ENCODE measurements around the gene OVAAL.

The OVAAL gene

DNA sequence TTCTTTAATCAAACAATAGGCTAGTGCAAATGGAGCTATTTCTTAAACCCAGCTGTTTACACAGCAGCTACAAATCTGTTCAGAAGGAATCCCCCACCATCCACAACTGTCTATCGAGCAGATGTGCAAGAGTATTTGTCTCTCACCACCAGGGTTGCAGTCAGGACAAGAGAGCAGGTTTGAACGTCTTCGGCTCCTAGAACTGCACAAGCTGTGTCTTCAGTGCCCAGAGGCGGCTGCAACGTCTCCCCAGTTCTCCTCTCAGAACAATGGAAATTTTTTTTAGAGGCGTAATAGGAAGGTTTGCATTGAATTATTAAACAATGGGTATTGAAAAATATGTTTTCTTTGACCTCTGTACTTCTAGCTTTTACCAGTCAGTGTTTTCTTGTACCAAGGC, 7.3 kb downstream of the OVAAL start:
- no peak overlapping the region for H3K4me3 ChIP-seq (ENCODE audit: low read length)
- H3K4me1 ChIP-seq (ENCODE audit: low read length): no peaks in the 10 kb centered on the region
- no peaks in the 10 kb centered on the region for H4K20me1 ChIP-seq (ENCODE audit: insufficient read depth, low read length)
- H3K4me2 ChIP-seq (ENCODE audit: low read depth, low read length): no peak overlapping the region
- H3K27ac ChIP-seq (ENCODE audit: low read length): no peak overlapping the region
- TF ChIP-seq, protein P1, sequence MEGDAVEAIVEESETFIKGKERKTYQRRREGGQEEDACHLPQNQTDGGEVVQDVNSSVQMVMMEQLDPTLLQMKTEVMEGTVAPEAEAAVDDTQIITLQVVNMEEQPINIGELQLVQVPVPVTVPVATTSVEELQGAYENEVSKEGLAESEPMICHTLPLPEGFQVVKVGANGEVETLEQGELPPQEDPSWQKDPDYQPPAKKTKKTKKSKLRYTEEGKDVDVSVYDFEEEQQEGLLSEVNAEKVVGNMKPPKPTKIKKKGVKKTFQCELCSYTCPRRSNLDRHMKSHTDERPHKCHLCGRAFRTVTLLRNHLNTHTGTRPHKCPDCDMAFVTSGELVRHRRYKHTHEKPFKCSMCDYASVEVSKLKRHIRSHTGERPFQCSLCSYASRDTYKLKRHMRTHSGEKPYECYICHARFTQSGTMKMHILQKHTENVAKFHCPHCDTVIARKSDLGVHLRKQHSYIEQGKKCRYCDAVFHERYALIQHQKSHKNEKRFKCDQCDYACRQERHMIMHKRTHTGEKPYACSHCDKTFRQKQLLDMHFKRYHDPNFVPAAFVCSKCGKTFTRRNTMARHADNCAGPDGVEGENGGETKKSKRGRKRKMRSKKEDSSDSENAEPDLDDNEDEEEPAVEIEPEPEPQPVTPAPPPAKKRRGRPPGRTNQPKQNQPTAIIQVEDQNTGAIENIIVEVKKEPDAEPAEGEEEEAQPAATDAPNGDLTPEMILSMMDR (IDR thresholded peaks at IDR 0.05; ENCODE audit: low read length): no peak
- TF ChIP-seq EZH2 (optimal IDR thresholded peaks at IDR 0.05; ENCODE audit: low read depth, low read length) (no peak), EZH2phosphoT487 (IDR thresholded peaks at IDR 0.05; ENCODE audit: low read length) (no peak)
- no peaks in the 10 kb centered on the region for H3K36me3 ChIP-seq (replicated peaks; ENCODE audit: insufficient read depth, low read length)
- H3K79me2 ChIP-seq (ENCODE audit: low read length): no peaks in the 10 kb centered on the region
- no peak overlapping the region for H3K9ac ChIP-seq (ENCODE audit: low read length)
- no peaks in the 10 kb centered on the region for H3F3A ChIP-seq (ENCODE audit: insufficient read depth, low read length)
- H3K9me2 ChIP-seq (replicated peaks; ENCODE audit: insufficient read depth, low read length): no peaks in the 10 kb centered on the region
- H3K9me3 ChIP-seq (replicated peaks; ENCODE audit: insufficient read depth, low read length): no peaks in the 10 kb centered on the region
- H3K27me3 ChIP-seq (replicated peaks; ENCODE audit: insufficient read depth, low read length): no peaks in the 10 kb centered on the region
- H2AFZ ChIP-seq (ENCODE audit: low read length): no peak overlapping the region
- no peak for DNase-seq

GRCh38 chr1:180566495-180566894, 7.7 kb downstream of the OVAAL start:
- Histone ChIP-seq H3K9me3 (replicated peaks; ENCODE audit: insufficient read depth, low read length) (no peaks in the 10 kb centered on the region), H3K79me2 (ENCODE audit: low read length) (no peaks in the 10 kb centered on the region), H3K4me1 (ENCODE audit: low read length) (no peaks in the 10 kb centered on the region), H3K36me3 (replicated peaks; ENCODE audit: insufficient read depth, low read length) (no peaks in the 10 kb centered on the region), H3K27me3 (replicated peaks; ENCODE audit: insufficient read depth, low read length) (no peaks in the 10 kb centered on the region), H3F3A (ENCODE audit: insufficient read depth, low read length) (no peaks in the 10 kb centered on the region), H3K9ac (ENCODE audit: low read length) (no peak overlapping the region), H3K4me2 (ENCODE audit: low read depth, low read length) (no peak overlapping the region), H3K4me3 (ENCODE audit: low read length) (no peak overlapping the region), H4K20me1 (ENCODE audit: insufficient read depth, low read length) (no peaks in the 10 kb centered on the region), H2AFZ (ENCODE audit: low read length) (no peak overlapping the region), H3K9me2 (replicated peaks; ENCODE audit: insufficient read depth, low read length) (no peaks in the 10 kb centered on the region), H3K27ac (ENCODE audit: low read length) (no peak overlapping the region)
- TF ChIP-seq, protein P1 (IDR thresholded peaks at IDR 0.05; ENCODE audit: low read length): no peak
- TF ChIP-seq EZH2 (optimal IDR thresholded peaks at IDR 0.05; ENCODE audit: low read depth, low read length): no peak
- no peak for TF ChIP-seq EZH2phosphoT487 (IDR thresholded peaks at IDR 0.05; ENCODE audit: low read length)
- no peak for DNase-seq

- no peak overlapping the region for H3K4me2 ChIP-seq (ENCODE audit: low read depth, low read length)
- H3K9me2 ChIP-seq (replicated peaks; ENCODE audit: insufficient read depth, low read length): no peaks in the 10 kb centered on the region
- no peaks in the 10 kb centered on the region for H3F3A ChIP-seq (ENCODE audit: insufficient read depth, low read length)
- no peak overlapping the region for H3K9ac ChIP-seq (ENCODE audit: low read length)
- H2AFZ ChIP-seq (ENCODE audit: low read length): no peak overlapping the region
- H4K20me1 ChIP-seq (ENCODE audit: insufficient read depth, low read length): no peaks in the 10 kb centered on the region
- H3K4me3 ChIP-seq (ENCODE audit: low read length): no peak overlapping the region
- no peak for DNase-seq
- no peak overlapping the region for H3K27ac ChIP-seq (ENCODE audit: low read length)
- H3K36me3 ChIP-seq (replicated peaks; ENCODE audit: insufficient read depth, low read length): no peaks in the 10 kb centered on the region
- H3K4me1 ChIP-seq (ENCODE audit: low read length): no peaks in the 10 kb centered on the region
- H3K9me3 ChIP-seq (replicated peaks; ENCODE audit: insufficient read depth, low read length): no peaks in the 10 kb centered on the region
- no peaks in the 10 kb centered on the region for H3K27me3 ChIP-seq (replicated peaks; ENCODE audit: insufficient read depth, low read length)
- H3K79me2 ChIP-seq (ENCODE audit: low read length): no peaks in the 10 kb centered on the region
- no peak for TF ChIP-seq EZH2phosphoT487 (IDR thresholded peaks at IDR 0.05; ENCODE audit: low read length)
- TF ChIP-seq, protein P1 (IDR thresholded peaks at IDR 0.05; ENCODE audit: low read length): no peak
- TF ChIP-seq EZH2 (optimal IDR thresholded peaks at IDR 0.05; ENCODE audit: low read depth, low read length): no peak
Observed at GRCh38 chr1:180567654-180568053, 8.9 kb downstream of the OVAAL start.
